IMR-90 (cell line): ENCODE results near the gene CYB561A3. TPM values are rescaled to one million over a fixed set of nuclear protein-coding genes. Genes with fewer than 3 reads are reported as not detected.

ENCODE experiments used
- ATAC-seq: fragments of 200-7000 bp; cut with Tn5 transposase; 2 replicates; pipeline ENCODE4 v1.9.1; 2020; ENCODE audit warnings: low read depth, mild to moderate bottlenecking, moderate library complexity
- BruUV-seq: library from RNA; stranded (reverse); fragments of 400-500 nt; replicated peaks from 2 replicates; lab custom pipeline; 2021; lab: Mats Ljungman, UMichigan
- CTCF ChIA-PET: fragments of 300-600 bp; formaldehyde crosslinking; extraction: SDS; loops from one replicate; lab custom pipeline; 2021; ENCODE audit warnings: antibody characterized with exemption; lab: Yijun Ruan, JAX
- POLR2A ChIA-PET: fragments of 300-600 bp; sonication (Branson Sonifier 250); formaldehyde crosslinking; loops from one replicate; lab custom pipeline; 2022; ENCODE audit warnings: antibody characterized with exemption; ENCODE audit not compliant: unreplicated experiment; lab: Charles Lee
- DNase-seq: peaks from one replicate; pipeline ENCODE4 v3.0.0; 2013
- H2AFZ ChIP-seq: replicated peaks from 2 replicates; pipeline ENCODE3; 2013; ENCODE audit warnings: low read length, mild to moderate bottlenecking; ENCODE audit not compliant: poor library complexity
- H2AK5ac ChIP-seq: 2 replicates; pipeline ENCODE4 v1.6.1; 2013; ENCODE audit warnings: low read depth, low read length, inconsistent platforms
- H2AK9ac ChIP-seq: replicated peaks from 2 replicates; pipeline ENCODE3; 2013; ENCODE audit warnings: mild to moderate bottlenecking, low read depth, low read length, moderate library complexity; ENCODE audit not compliant: poor library complexity
- H2BK120ac ChIP-seq: 2 replicates; pipeline ENCODE4 v1.6.1; 2013; ENCODE audit warnings: low read depth, low read length, inconsistent platforms
- H2BK15ac ChIP-seq: 3 replicates; pipeline ENCODE4 v1.6.1; 2013; ENCODE audit warnings: low read depth, low read length, inconsistent platforms
- H2BK20ac ChIP-seq: 2 replicates; pipeline ENCODE4 v1.6.1; 2013; ENCODE audit warnings: low read depth, mild to moderate bottlenecking, inconsistent platforms, low read length, moderate library complexity
- H2BK5ac ChIP-seq: 2 replicates; pipeline ENCODE4 v1.6.1; 2013; ENCODE audit warnings: mild to moderate bottlenecking, low read depth, low read length, inconsistent platforms; ENCODE audit not compliant: poor library complexity, severe bottlenecking
- H3K14ac ChIP-seq: replicated peaks from 2 replicates; pipeline ENCODE4 v1.6.1; 2013; ENCODE audit warnings: low read depth, low read length, inconsistent platforms
- H3K18ac ChIP-seq: 2 replicates; pipeline ENCODE4 v1.6.1; 2013; ENCODE audit warnings: low read depth, low read length, control low read depth
- H3K23ac ChIP-seq: 2 replicates; pipeline ENCODE4 v1.6.1; 2013; ENCODE audit warnings: low read depth, low read length, inconsistent platforms
- H3K27ac ChIP-seq: 2 replicates; pipeline ENCODE4 v1.5.1; 2013; ENCODE audit warnings: mild to moderate bottlenecking, control low read depth, low read length; ENCODE audit not compliant: insufficient read depth
- H3K27me3 ChIP-seq: 2 replicates; pipeline ENCODE4 v1.6.1; 2013; ENCODE audit warnings: low read length; ENCODE audit not compliant: control insufficient read depth, insufficient read depth
- H3K36me3 ChIP-seq: 2 replicates; pipeline ENCODE4 v1.6.1; 2013; ENCODE audit warnings: low read length, mixed read lengths; ENCODE audit not compliant: control insufficient read depth, insufficient read depth
- H3K4ac ChIP-seq: 2 replicates; pipeline ENCODE4 v1.6.1; 2013; ENCODE audit warnings: low read depth, low read length, inconsistent platforms
- H3K4me1 ChIP-seq: 2 replicates; pipeline ENCODE4 v1.6.1; 2013; ENCODE audit warnings: low read length, mixed read lengths; ENCODE audit not compliant: control insufficient read depth, insufficient read depth
- H3K4me2 ChIP-seq: 2 replicates; pipeline ENCODE4 v1.6.1; 2013; ENCODE audit warnings: low read depth, mild to moderate bottlenecking, control low read depth, low read length, moderate library complexity
- H3K4me3 ChIP-seq: 2 replicates; pipeline ENCODE4 v1.5.1; 2013; ENCODE audit warnings: low read depth, mild to moderate bottlenecking, control low read depth, low read length, moderate library complexity; ENCODE audit not compliant: insufficient read depth
- H3K56ac ChIP-seq: 2 replicates; pipeline ENCODE4 v1.6.1; 2013; ENCODE audit warnings: low read length, inconsistent platforms; ENCODE audit not compliant: insufficient read depth; ENCODE audit errors: extremely low read depth
- H3K79me1 ChIP-seq, 2 experiments: 2 replicates each; pipeline ENCODE4 v1.6.1; 2013; ENCODE audit warnings: low read length in 2 of 2, inconsistent platforms in 1 of 2, low read depth in 1 of 2
- H3K9ac ChIP-seq: 2 replicates; pipeline ENCODE4 v1.6.1; 2013; ENCODE audit warnings: low read depth, low read length, control low read depth
- H3K9me1 ChIP-seq: 2 replicates; pipeline ENCODE4 v1.6.1; 2013; ENCODE audit warnings: low read length, inconsistent platforms; ENCODE audit not compliant: insufficient read depth
- H3K9me3 ChIP-seq: 2 replicates; pipeline ENCODE4 v1.6.1; 2013; ENCODE audit warnings: low read length; ENCODE audit not compliant: control insufficient read depth, insufficient read depth
- H4K20me1 ChIP-seq: 2 replicates; pipeline ENCODE4 v1.6.1; 2013; ENCODE audit warnings: low read length, inconsistent platforms; ENCODE audit not compliant: insufficient read depth
- H4K5ac ChIP-seq: 2 replicates; pipeline ENCODE4 v1.6.1; 2013; ENCODE audit warnings: mild to moderate bottlenecking, low read depth, low read length, control low read depth
- H4K8ac ChIP-seq, 2 experiments: 2 replicates each; pipeline ENCODE4 v1.6.1; 2013; ENCODE audit warnings: low read depth in 2 of 2, low read length in 2 of 2, control low read depth in 1 of 2, inconsistent platforms in 1 of 2
- H4K91ac ChIP-seq: 2 replicates; pipeline ENCODE4 v1.6.1; 2013; ENCODE audit warnings: low read depth, low read length, inconsistent platforms; ENCODE audit not compliant: insufficient read depth
- BHLHE40 ChIP-seq: fragments of 150-350 bp; IDR thresholded peaks from 2 replicates; pipeline ENCODE4 v1.6.1; 2016; ENCODE audit warnings: mild to moderate bottlenecking, low read depth, low read length
- CEBPB ChIP-seq: IDR thresholded peaks from 2 replicates; pipeline ENCODE4 v1.6.1; 2012; ENCODE audit warnings: low read depth, low read length, improper control_type of control experiment
- CHD1 ChIP-seq: IDR thresholded peaks from 2 replicates; pipeline ENCODE4 v1.6.1; 2012; ENCODE audit warnings: low read depth, low read length, improper control_type of control experiment
- CTCF ChIP-seq: conservative IDR thresholded peaks from 2 replicates; pipeline ENCODE4 v1.5.1; 2012; ENCODE audit warnings: mild to moderate bottlenecking, low read depth, low read length, improper control_type of control experiment
- ELK1 ChIP-seq: fragments of 150-350 bp; IDR thresholded peaks from 2 replicates; pipeline ENCODE4 v1.6.1; 2016; ENCODE audit warnings: low read depth, mild to moderate bottlenecking, low read length, moderate library complexity, borderline replicate concordance
- FOS ChIP-seq: fragments of 150-350 bp; IDR thresholded peaks from 2 replicates; pipeline ENCODE4 v1.6.1; 2016; ENCODE audit warnings: low read depth, low read length
- MAFK ChIP-seq: IDR thresholded peaks from 2 replicates; pipeline ENCODE4 v1.6.1; 2012; ENCODE audit warnings: low read depth, low read length, improper control_type of control experiment
- MAZ ChIP-seq: IDR thresholded peaks from 2 replicates; pipeline ENCODE4 v1.6.1; 2012; ENCODE audit warnings: low read depth, mild to moderate bottlenecking, low read length, improper control_type of control experiment, moderate library complexity, borderline replicate concordance
- MXI1 ChIP-seq: IDR thresholded peaks from 2 replicates; pipeline ENCODE4 v1.6.1; 2012; ENCODE audit warnings: low read depth, mild to moderate bottlenecking, low read length, moderate library complexity, borderline replicate concordance
- NFE2L2 ChIP-seq: fragments of 150-350 bp; IDR thresholded peaks from 2 replicates; pipeline ENCODE4 v1.6.1; 2016; ENCODE audit warnings: low read depth, mild to moderate bottlenecking, low read length
- POLR2A ChIP-seq: IDR thresholded peaks from 2 replicates; pipeline ENCODE4 v1.6.1; 2012; ENCODE audit warnings: mild to moderate bottlenecking, low read depth, low read length
- RAD21 ChIP-seq: IDR thresholded peaks from 2 replicates; pipeline ENCODE4 v1.6.1; 2012; ENCODE audit warnings: low read length, improper control_type of control experiment
- RCOR1 ChIP-seq: IDR thresholded peaks from 2 replicates; pipeline ENCODE4 v1.6.1; 2012; ENCODE audit warnings: mild to moderate bottlenecking, low read length, improper control_type of control experiment; ENCODE audit not compliant: insufficient replicate concordance
- RFX5 ChIP-seq: IDR thresholded peaks from 2 replicates; pipeline ENCODE4 v1.8.0; 2012; ENCODE audit warnings: low read depth, mild to moderate bottlenecking, low read length, moderate library complexity
- SMC3 ChIP-seq: fragments of 150-350 bp; IDR thresholded peaks from 2 replicates; pipeline ENCODE4 v1.6.1; 2016; ENCODE audit warnings: low read depth, mild to moderate bottlenecking, antibody characterized with exemption, low read length, moderate library complexity
- USF2 ChIP-seq: fragments of 150-350 bp; IDR thresholded peaks from 2 replicates; pipeline ENCODE4 v1.6.1; 2017; ENCODE audit warnings: mild to moderate bottlenecking, antibody characterized with exemption, low read length, low read depth
- WGBS, 2 experiments: methylation state at CpG; one replicate each; pipeline versions ENCODE4 v1.1.5 to v1.1.7; 2013; ENCODE audit warnings: missing lambda C conversion rate in 2 of 2; ENCODE audit not compliant: insufficient read length in 1 of 2; ENCODE audit errors: extremely low coverage in 2 of 2; 5-methylcytosine and 5-hydroxymethylcytosine counted together
- dilution Hi-C: fragments of 300-500 bp; cut with HindIII; formaldehyde crosslinking; loops from one replicate; pipeline ENCODE4 v1.14.3; 2018; ENCODE audit warnings: low sequenced_read_pairs; ENCODE audit not compliant: unreplicated experiment
- in situ Hi-C: fragments of 300-500 bp; cut with MboI; formaldehyde crosslinking; loops from 3 replicates; pipeline ENCODE4 v1.14.3; 2019; ENCODE audit warnings: low sequenced_read_pairs, inconsistent platforms, mixed read lengths
- intact Hi-C: fragments of 100-400 bp; cut with micrococcal nuclease; formaldehyde crosslinking; loops from 2 replicates; pipeline ENCODE4 v1.10.0; 2022
- polyA plus RNA-seq, 3 experiments: library from polyadenylated mRNA; depleted of rRNA; stranded (reverse); fragments of >200 nt; gene quantifications; 2 replicates each; pipeline ENCODE4 v1.2.3, GENCODE V29; 2012; ENCODE audit warnings: low replicate concordance in 1 of 3
- total RNA-seq: library from RNA; depleted of rRNA; stranded (reverse); fragments of >200 nt; gene quantifications from 2 replicates; pipeline ENCODE4 v1.2.3, GENCODE V29; 2012

Gene CYB561A3
- total and polyA plus RNA-seq, 2 of the 4 experiments (the other 2 are of a cell fraction) = 13.6 to 39.2 TPM

GRCh38 chr11:61307354-61307753 is 54.3 kb downstream of the CYB561A3 start:
- no peak overlapping the region for H2BK120ac ChIP-seq
- peaks cover 18 to 36% of the 10 kb centered on the region in 2 experiments for H3K79me1 ChIP-seq
- H2AFZ ChIP-seq = no peak overlapping the region
- H4K8ac ChIP-seq = no peak overlapping the region
- no peak overlapping the region for H3K18ac ChIP-seq
- no peak overlapping the region for H4K5ac ChIP-seq
- intact Hi-C loops (no loop called here), in situ Hi-C loops (loop anchor here (25.0 kb wide), 1 partner anchor 1695 kb away; the partner anchor contains the start of gene OSBP), dilution Hi-C loops (no loop called here)
- POLR2A ChIA-PET = no interaction called here
- H2BK5ac ChIP-seq = no peak overlapping the region
- no peak overlapping the region for H2BK15ac ChIP-seq
- no peak overlapping the region for H3K23ac ChIP-seq
- ATAC-seq (no peak), DNase-seq (no peak)
- no CpG with 5 or more reads among the region's 1 CpG for WGBS, 2 experiments
- H3K4me3 ChIP-seq = no peak overlapping the region
- no peak overlapping the region for H4K91ac ChIP-seq
- H3K27ac ChIP-seq = no peak overlapping the region
- H3K9ac ChIP-seq = no peak overlapping the region
- H3K4me1 ChIP-seq = no peaks in the 10 kb centered on the region
- no peak overlapping the region for H3K4me2 ChIP-seq
- no peak overlapping the region for H3K14ac ChIP-seq
- TF ChIP-seq POLR2A (no peak), BHLHE40 (no peak), NFE2L2 (no peak), RAD21 (no peak), CTCF (no peak), SMC3 (no peak), FOS (no peak), MXI1 (no peak), ELK1 (no peak), MAZ (no peak), MAFK (no peak), RCOR1 (no peak), RFX5 (no peak), USF2 (no peak), CHD1 (no peak), CEBPB (no peak)
- peaks cover 80% of the 10 kb centered on the region for H3K36me3 ChIP-seq
- no peaks in the 10 kb centered on the region for H3K9me3 ChIP-seq
- H2AK9ac ChIP-seq = no peak overlapping the region
- no peaks in the 10 kb centered on the region for H3K27me3 ChIP-seq
- CTCF ChIA-PET = no interaction called here
- no peaks in the 10 kb centered on the region; the same call in 1 of the 2 replicates for H3K9me1 ChIP-seq
- no peak overlapping the region for H2BK20ac ChIP-seq
- H2AK5ac ChIP-seq = no peak overlapping the region
- no peak overlapping the region for H3K4ac ChIP-seq
- H4K20me1 ChIP-seq = peaks cover 25% of the 10 kb centered on the region
- H3K56ac ChIP-seq = no peak overlapping the region
- no TSS peak for BruUV-seq
